ENCODE measurements around the gene EHMT1. TPM values are rescaled to one million over a fixed set of nuclear protein-coding genes. Genes with fewer than 3 reads are reported as not detected.
A peak's percentile ranks its signal among the peaks of the same experiment; 100 is the strongest.

Gene EHMT1
- total RNA-seq, 2 donors from 2014 or later = 106 to 108 TPM

- no peak overlapping the region for H3K4me3 Mint-ChIP-seq
- H3K36me3 Mint-ChIP-seq (ENCODE audit: low read depth) = no peaks in the 10 kb centered on the region
- no peaks in the 10 kb centered on the region for H3K27me3 Mint-ChIP-seq
- no peaks in the 10 kb centered on the region for H3K9me3 ChIP-seq (ENCODE audit: control insufficient read depth, low read length, poor library complexity, severe bottlenecking)
- peaks cover 40% of the 10 kb centered on the region for H3K4me1 Mint-ChIP-seq
- peak; percentile 35 for ATAC-seq
- no peak for DNase-seq
- H3K27ac Mint-ChIP-seq = peak overlapping the region; percentile 63
Measured at GRCh38 chr9:137694962-137695875, 76.4 kb downstream of the EHMT1 start.

GRCh38 chr9:137696136-137696925, 77.5 kb downstream of the EHMT1 start:
- Mint-ChIP-seq H3K36me3 (ENCODE audit: low read depth) (no peaks in the 10 kb centered on the region), H3K4me1 (peaks cover 33% of the 10 kb centered on the region), H3K27me3 (no peaks in the 10 kb centered on the region), H3K4me3 (no peak overlapping the region), H3K27ac (peak overlapping the region; percentile 54)
- no peak for ATAC-seq
- DNase-seq = no peak
- no peaks in the 10 kb centered on the region for H3K9me3 ChIP-seq (ENCODE audit: control insufficient read depth, low read length, poor library complexity, severe bottlenecking)

- Mint-ChIP-seq H3K27me3 (no peaks in the 10 kb centered on the region), H3K4me1 (peaks cover 30% of the 10 kb centered on the region), H3K27ac (peak overlapping the region; percentile 57), H3K36me3 (ENCODE audit: low read depth) (no peaks in the 10 kb centered on the region), H3K4me3 (no peak overlapping the region)
- DNase-seq = no peak
- no peak for ATAC-seq
- no peaks in the 10 kb centered on the region for H3K9me3 ChIP-seq (ENCODE audit: control insufficient read depth, low read length, poor library complexity, severe bottlenecking)
Measured at GRCh38 chr9:137697193-137697592, 78.4 kb downstream of the EHMT1 start.

GRCh38 chr9:137697832-137698231, 79.0 kb downstream of the EHMT1 start:
- Mint-ChIP-seq H3K27ac (peak overlapping the region; percentile 57), H3K36me3 (ENCODE audit: low read depth) (no peaks in the 10 kb centered on the region), H3K4me1 (peaks cover 26% of the 10 kb centered on the region), H3K4me3 (no peak overlapping the region), H3K27me3 (no peaks in the 10 kb centered on the region)
- DNase-seq (no peak), ATAC-seq (no peak)
- H3K9me3 ChIP-seq (ENCODE audit: control insufficient read depth, low read length, poor library complexity, severe bottlenecking) = no peaks in the 10 kb centered on the region

- DNase-seq (no peak), ATAC-seq (no peak)
- H3K27ac Mint-ChIP-seq = no peak overlapping the region
- peaks cover 25% of the 10 kb centered on the region for H3K4me1 Mint-ChIP-seq
- no peak overlapping the region for H3K4me3 Mint-ChIP-seq
- no peaks in the 10 kb centered on the region for H3K9me3 ChIP-seq (ENCODE audit: control insufficient read depth, low read length, poor library complexity, severe bottlenecking)
- H3K36me3 Mint-ChIP-seq (ENCODE audit: low read depth) = peaks cover 7% of the 10 kb centered on the region
- no peaks in the 10 kb centered on the region for H3K27me3 Mint-ChIP-seq
Measured at GRCh38 chr9:137700911-137701310, 82.1 kb downstream of the EHMT1 start.

GRCh38 chr9:137702615-137703379, 84.0 kb downstream of the EHMT1 start:
- H3K27me3 Mint-ChIP-seq = no peaks in the 10 kb centered on the region
- no peak for DNase-seq
- H3K9me3 ChIP-seq (ENCODE audit: control insufficient read depth, low read length, poor library complexity, severe bottlenecking) = no peaks in the 10 kb centered on the region
- H3K27ac Mint-ChIP-seq = no peak overlapping the region
- peaks cover 7% of the 10 kb centered on the region for H3K36me3 Mint-ChIP-seq (ENCODE audit: low read depth)
- peaks cover 20% of the 10 kb centered on the region for H3K4me1 Mint-ChIP-seq
- H3K4me3 Mint-ChIP-seq = no peak overlapping the region
- no peak for ATAC-seq

- Mint-ChIP-seq H3K27me3 (no peaks in the 10 kb centered on the region), H3K4me3 (no peak overlapping the region), H3K36me3 (ENCODE audit: low read depth) (peaks cover 7% of the 10 kb centered on the region), H3K27ac (no peak overlapping the region), H3K4me1 (peaks cover 24% of the 10 kb centered on the region)
- ATAC-seq = no peak
- DNase-seq = no peak
- H3K9me3 ChIP-seq (ENCODE audit: control insufficient read depth, low read length, poor library complexity, severe bottlenecking) = no peaks in the 10 kb centered on the region
Measured at GRCh38 chr9:137703842-137704508, 85.2 kb downstream of the EHMT1 start.

- H3K4me1 Mint-ChIP-seq = peaks cover 31% of the 10 kb centered on the region
- peak overlapping the region; percentile 68 for H3K4me3 Mint-ChIP-seq
- DNase-seq (no peak), ATAC-seq (peak; percentile 84)
- peaks cover 7% of the 10 kb centered on the region for H3K36me3 Mint-ChIP-seq (ENCODE audit: low read depth)
- peak overlapping the region; percentile 74 for H3K27ac Mint-ChIP-seq
- no peaks in the 10 kb centered on the region for H3K9me3 ChIP-seq (ENCODE audit: control insufficient read depth, low read length, poor library complexity, severe bottlenecking)
- H3K27me3 Mint-ChIP-seq = no peaks in the 10 kb centered on the region
Measured at GRCh38 chr9:137705443-137705863, 86.6 kb downstream of the EHMT1 start.

GRCh38 chr9:137705906-137706305, 87.1 kb downstream of the EHMT1 start:
- H3K9me3 ChIP-seq (ENCODE audit: control insufficient read depth, low read length, poor library complexity, severe bottlenecking) = no peaks in the 10 kb centered on the region
- peaks cover 7% of the 10 kb centered on the region for H3K36me3 Mint-ChIP-seq (ENCODE audit: low read depth)
- H3K4me3 Mint-ChIP-seq = peak overlapping the region; percentile 68
- peak overlapping the region; percentile 74 for H3K27ac Mint-ChIP-seq
- peaks cover 31% of the 10 kb centered on the region for H3K4me1 Mint-ChIP-seq
- no peak for DNase-seq
- no peaks in the 10 kb centered on the region for H3K27me3 Mint-ChIP-seq
- ATAC-seq = no peak

GRCh38 chr9:137707361-137707760, 88.6 kb downstream of the EHMT1 start:
- Mint-ChIP-seq H3K27me3 (no peaks in the 10 kb centered on the region), H3K4me1 (peaks cover 42% of the 10 kb centered on the region), H3K4me3 (no peak overlapping the region), H3K36me3 (ENCODE audit: low read depth) (peaks cover 12% of the 10 kb centered on the region), H3K27ac (peak overlapping the region; percentile 77)
- DNase-seq (no peak), ATAC-seq (no peak)
- no peaks in the 10 kb centered on the region for H3K9me3 ChIP-seq (ENCODE audit: control insufficient read depth, low read length, poor library complexity, severe bottlenecking)

GRCh38 chr9:137708590-137709284, 89.9 kb downstream of the EHMT1 start:
- no peak overlapping the region for H3K4me3 Mint-ChIP-seq

More at GRCh38 chr9:137708590-137709284, 89.9 kb downstream of the EHMT1 start:
- Mint-ChIP-seq H3K27me3 (no peaks in the 10 kb centered on the region), H3K4me1 (peaks cover 43% of the 10 kb centered on the region), H3K36me3 (ENCODE audit: low read depth) (peaks cover 10% of the 10 kb centered on the region), H3K27ac (no peak overlapping the region)
- DNase-seq = no peak
- ATAC-seq = no peak
- no peaks in the 10 kb centered on the region for H3K9me3 ChIP-seq (ENCODE audit: control insufficient read depth, low read length, poor library complexity, severe bottlenecking)
